ENCODE results near the gene CNIH4. TPM values are rescaled to one million over a fixed set of nuclear protein-coding genes. Genes with fewer than 3 reads are reported as not detected.
"Not testable (repeated sequence)": the region's sequence is repeated elsewhere in the genome, so short reads cannot be mapped to it uniquely, and the experiment has no call there.

The CNIH4 gene
- total and polyA plus RNA-seq, 9 donors: 24.6 to 51.8 (median 37.5) TPM

- intact Hi-C loops (cut with DNase I): no loop called here
- Histone ChIP-seq H3K36me3 (no peaks in the 10 kb centered on the region), H3K9me3 (peaks cover 0 to 5% of the 10 kb centered on the region in 2 donors), H3K27me3 (no peaks in the 10 kb centered on the region), H3K27ac (no peak overlapping the region), H3K4me3 (no peak overlapping the region), H3K4me1 (ENCODE audit: insufficient read depth) (no peaks in the 10 kb centered on the region)
- no peak for DNase-seq
- TF ChIP-seq, protein P1, sequence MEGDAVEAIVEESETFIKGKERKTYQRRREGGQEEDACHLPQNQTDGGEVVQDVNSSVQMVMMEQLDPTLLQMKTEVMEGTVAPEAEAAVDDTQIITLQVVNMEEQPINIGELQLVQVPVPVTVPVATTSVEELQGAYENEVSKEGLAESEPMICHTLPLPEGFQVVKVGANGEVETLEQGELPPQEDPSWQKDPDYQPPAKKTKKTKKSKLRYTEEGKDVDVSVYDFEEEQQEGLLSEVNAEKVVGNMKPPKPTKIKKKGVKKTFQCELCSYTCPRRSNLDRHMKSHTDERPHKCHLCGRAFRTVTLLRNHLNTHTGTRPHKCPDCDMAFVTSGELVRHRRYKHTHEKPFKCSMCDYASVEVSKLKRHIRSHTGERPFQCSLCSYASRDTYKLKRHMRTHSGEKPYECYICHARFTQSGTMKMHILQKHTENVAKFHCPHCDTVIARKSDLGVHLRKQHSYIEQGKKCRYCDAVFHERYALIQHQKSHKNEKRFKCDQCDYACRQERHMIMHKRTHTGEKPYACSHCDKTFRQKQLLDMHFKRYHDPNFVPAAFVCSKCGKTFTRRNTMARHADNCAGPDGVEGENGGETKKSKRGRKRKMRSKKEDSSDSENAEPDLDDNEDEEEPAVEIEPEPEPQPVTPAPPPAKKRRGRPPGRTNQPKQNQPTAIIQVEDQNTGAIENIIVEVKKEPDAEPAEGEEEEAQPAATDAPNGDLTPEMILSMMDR (IDR thresholded peaks at IDR 0.05): no peak
- TF ChIP-seq EP300 (IDR thresholded peaks at IDR 0.05) (no peak), POLR2A (IDR thresholded peaks at IDR 0.05) (no peak)
- 43 to 63% (median 48%) methylated on average over 3 of the region's 3 CpGs for WGBS, 3 donors
Observed at GRCh38 chr1:224343679-224344078, 13.0 kb upstream of the CNIH4 start.

DNA sequence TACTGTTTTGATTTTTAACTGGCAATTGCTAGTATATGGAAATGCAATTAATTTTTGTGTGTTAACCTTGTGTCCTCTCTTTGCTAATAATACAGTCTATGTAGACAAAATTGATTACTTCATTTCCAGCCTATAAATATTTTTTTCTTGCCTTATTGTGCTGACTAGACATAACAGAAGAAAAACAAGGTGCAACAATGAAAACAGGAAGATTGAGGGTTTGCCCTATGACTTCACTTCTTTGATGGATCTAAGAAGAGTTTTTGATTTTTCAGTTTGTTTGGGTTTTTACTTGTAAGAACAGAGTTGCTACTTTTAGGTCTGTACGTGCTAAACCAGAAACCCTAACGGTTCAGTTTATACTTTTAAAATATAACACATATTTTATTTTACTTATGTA, 8.5 kb upstream of the CNIH4 start:
- no peak overlapping the region for H3K4me3 ChIP-seq
- H3K4me1 ChIP-seq (ENCODE audit: insufficient read depth): no peaks in the 10 kb centered on the region
- H3K9me3 ChIP-seq: peaks cover 0 to 5% of the 10 kb centered on the region in 2 donors
- intact Hi-C loops (cut with DNase I): no loop called here
- H3K36me3 ChIP-seq: no peaks in the 10 kb centered on the region
- 12 to 42% (median 13%) methylated on average over 2 of the region's 2 CpGs for WGBS, 3 donors
- no peak overlapping the region for H3K27ac ChIP-seq
- no peaks in the 10 kb centered on the region for H3K27me3 ChIP-seq
- no peak for DNase-seq
- TF ChIP-seq EP300 (IDR thresholded peaks at IDR 0.05): no peak
- no peak for TF ChIP-seq POLR2A (IDR thresholded peaks at IDR 0.05)
- TF ChIP-seq, protein P1 (IDR thresholded peaks at IDR 0.05): no peak

- H3K4me1 ChIP-seq (ENCODE audit: insufficient read depth); H3K36me3 ChIP-seq; H3K27me3 ChIP-seq; H3K9me3 ChIP-seq; intact Hi-C loops (cut with DNase I); DNase-seq; H3K27ac ChIP-seq; H3K4me3 ChIP-seq: not testable (repeated sequence)
- WGBS, 3 donors: 87 to 97% (median 90%) methylated on average over 30 of the region's 30 CpGs
Observed at GRCh38 chr1:224349716-224350115, 7.0 kb upstream of the CNIH4 start.

GRCh38 chr1:224352436-224353085, 4.1 kb upstream of the CNIH4 start:
- intact Hi-C loops (cut with DNase I); H3K27ac ChIP-seq; H3K4me3 ChIP-seq; H3K27me3 ChIP-seq; H3K4me1 ChIP-seq (ENCODE audit: insufficient read depth); DNase-seq; H3K36me3 ChIP-seq; H3K9me3 ChIP-seq: not testable (repeated sequence)
- 91 to 93% (median 93%) methylated on average over 49 of the region's 49 CpGs for WGBS, 3 donors

- 67 to 74% (median 72%) methylated on average over 5 of the region's 5 CpGs for WGBS, 3 donors
- intact Hi-C loops (cut with DNase I): no loop called here
Observed at GRCh38 chr1:224353975-224354925, 2.4 kb upstream of the CNIH4 start.

More at GRCh38 chr1:224353975-224354925, 2.4 kb upstream of the CNIH4 start:
- DNase-seq: no peak
- Histone ChIP-seq H3K36me3 (no peaks in the 10 kb centered on the region), H3K27ac (no peak overlapping the region), H3K27me3 (no peaks in the 10 kb centered on the region), H3K4me1 (ENCODE audit: insufficient read depth) (peaks cover 3% of the 10 kb centered on the region), H3K9me3 (no peaks in the 10 kb centered on the region), H3K4me3 (no peak overlapping the region)
- TF ChIP-seq, protein P1 (IDR thresholded peaks at IDR 0.05): no peak
- TF ChIP-seq POLR2A (IDR thresholded peaks at IDR 0.05): no peak
- no peak for TF ChIP-seq EP300 (IDR thresholded peaks at IDR 0.05)

All from ovary (tissue), 9 donors.